GF-D8 (cell line): ENCODE results near the gene TCTN3.
"Not testable (repeated sequence)": the region's sequence is repeated elsewhere in the genome, so short reads cannot be mapped to it uniquely, and the experiment has no call there.

Experiments used
- DNase-seq: peaks from one replicate; lab custom pipeline; 2025; lab: John Stamatoyannopoulos, UW

TCTN3 gene, protein sequence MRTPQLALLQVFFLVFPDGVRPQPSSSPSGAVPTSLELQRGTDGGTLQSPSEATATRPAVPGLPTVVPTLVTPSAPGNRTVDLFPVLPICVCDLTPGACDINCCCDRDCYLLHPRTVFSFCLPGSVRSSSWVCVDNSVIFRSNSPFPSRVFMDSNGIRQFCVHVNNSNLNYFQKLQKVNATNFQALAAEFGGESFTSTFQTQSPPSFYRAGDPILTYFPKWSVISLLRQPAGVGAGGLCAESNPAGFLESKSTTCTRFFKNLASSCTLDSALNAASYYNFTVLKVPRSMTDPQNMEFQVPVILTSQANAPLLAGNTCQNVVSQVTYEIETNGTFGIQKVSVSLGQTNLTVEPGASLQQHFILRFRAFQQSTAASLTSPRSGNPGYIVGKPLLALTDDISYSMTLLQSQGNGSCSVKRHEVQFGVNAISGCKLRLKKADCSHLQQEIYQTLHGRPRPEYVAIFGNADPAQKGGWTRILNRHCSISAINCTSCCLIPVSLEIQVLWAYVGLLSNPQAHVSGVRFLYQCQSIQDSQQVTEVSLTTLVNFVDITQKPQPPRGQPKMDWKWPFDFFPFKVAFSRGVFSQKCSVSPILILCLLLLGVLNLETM

DNA sequence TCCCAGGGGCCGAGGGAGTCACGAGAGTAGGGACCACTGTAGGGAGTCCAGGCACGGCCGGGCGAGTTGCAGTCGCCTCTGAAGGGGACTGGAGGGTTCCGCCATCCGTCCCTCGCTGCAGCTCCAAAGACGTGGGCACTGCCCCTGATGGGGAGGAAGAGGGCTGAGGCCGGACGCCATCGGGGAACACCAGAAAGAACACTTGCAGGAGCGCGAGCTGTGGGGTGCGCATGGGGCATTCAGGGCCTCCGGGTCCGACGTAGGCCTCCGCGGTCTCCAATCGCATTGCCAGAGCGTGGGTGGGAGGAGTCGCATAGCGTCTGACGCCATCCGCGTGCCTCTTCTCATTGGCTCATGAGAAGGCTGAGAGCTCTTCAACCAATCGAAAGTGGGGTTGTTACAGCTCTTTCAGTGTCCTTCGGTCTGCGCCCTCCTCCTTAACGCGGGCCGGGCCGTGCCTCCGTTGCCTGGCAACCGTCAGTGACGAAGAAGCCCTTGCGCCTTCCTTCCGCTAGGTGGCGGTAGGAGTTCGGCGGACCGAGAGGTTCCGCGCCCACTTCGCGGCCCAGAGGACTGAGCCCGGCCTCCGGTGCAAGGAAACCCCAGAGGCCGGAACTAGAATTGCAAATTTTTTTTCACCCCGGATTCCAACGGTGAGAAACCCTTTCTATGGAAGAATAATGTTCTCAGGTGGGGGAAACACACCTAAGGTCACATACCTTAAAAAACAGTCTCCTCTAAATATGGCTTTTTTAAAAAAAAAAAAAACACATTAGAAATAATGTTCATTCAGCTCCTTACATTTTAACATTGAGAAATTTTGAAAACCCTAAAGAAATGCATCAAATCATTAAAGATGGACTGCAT is at the start of gene TCTN3:
Gene TCTN3, minus strand, starts transcription at position 260 of the 867 bp plus-strand sequence. Its CDS starts 28 bp downstream, at position 232.
- peak; percentile 99 for DNase-seq

DNA sequence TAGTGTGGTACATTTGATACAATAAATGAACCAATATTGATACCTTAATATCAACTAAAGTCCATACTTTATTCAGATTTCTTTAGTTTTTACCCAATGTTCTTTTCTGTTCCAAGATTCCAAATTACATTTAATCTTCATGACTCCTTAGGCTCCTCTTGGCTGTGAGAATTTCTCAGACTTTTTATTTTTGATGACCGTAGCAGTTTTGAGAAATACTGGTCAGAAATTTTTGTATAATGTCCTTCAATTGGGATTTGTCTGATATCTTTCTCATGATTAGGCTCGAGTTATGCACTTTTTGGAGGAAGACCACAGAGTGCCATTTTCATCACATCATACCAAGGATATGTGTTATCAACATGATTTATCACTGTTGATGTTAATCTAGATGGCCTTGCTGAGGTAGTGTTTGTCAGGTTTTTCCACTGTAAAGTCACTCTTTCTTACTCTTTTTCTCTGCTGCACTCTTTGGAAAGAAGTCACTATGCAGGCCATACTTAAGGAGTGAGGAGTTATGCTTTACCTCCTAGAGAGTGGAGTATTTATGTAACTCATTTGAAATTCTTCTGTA is 49.3 kb upstream of the TCTN3 start:
- DNase-seq = no peak

DNA sequence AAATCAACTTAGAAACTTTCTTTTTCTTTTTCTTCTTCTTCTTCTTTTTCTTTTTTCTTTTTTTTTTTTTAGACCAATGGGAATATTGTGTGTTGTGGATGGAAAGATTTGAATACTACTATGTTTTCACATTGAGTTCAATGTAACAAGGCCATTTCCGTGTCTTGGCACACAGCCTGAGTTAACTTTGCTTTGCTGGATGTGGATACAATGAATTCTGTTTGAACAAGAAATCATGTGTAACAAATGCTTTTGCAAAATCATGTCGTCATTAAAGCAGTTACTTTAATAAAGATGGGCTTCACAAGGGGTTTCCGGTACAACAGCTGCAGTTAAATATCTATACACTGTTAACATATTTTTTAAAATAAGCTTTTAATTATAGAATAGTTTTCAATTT is 48.8 kb upstream of the TCTN3 start:
- peak; percentile 67 for DNase-seq

DNA sequence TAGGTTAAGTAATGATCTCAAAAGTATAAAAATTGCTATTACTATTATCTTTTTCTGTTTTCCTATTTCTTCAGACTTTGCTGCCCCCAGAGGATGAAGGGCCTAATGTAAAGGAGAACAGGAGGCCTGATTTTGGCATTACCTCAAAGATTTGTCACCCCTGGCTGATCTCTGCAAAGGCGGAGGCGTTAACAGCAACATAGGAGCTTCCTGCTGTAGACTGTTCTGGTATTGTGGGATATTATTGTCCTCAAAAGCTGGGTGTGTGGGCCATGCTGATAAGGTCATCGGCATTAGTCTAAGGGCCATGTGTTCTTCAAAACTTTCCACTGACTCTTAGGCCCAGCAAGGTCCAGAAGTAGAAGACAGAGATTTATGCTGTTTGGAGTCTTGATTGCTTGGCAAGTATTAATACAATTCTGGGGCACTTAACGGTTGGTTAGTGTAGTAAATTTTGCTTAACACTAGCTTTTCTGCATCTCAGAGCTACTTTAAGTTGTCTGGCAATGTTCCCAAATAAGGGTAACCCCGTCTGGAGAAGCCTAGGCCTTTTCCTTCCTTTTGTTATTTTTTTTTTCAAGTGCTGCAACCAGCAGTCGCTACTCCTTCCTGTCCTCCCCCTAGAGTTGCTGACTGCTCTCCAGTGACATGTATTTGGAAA is 48.2 kb upstream of the TCTN3 start:
- peak; percentile 84 for DNase-seq

DNA sequence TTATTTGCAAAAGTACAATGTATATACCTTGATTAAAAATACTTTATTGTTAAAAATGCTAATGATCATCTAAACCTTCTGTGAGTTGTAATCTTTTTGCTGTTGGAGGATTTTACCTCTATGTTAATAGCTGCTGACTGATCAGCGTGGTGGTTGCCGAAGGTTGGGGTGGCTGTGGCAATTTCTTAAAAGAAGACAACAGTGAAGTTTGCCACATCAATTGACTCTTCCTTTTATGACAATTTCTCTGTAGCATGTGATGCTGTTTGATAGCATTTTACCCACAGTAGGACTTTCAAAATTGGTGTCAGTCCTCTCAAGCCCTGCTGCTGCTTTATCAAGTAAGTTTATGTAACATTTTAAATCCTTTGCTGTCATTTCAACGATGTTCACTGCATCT is 45.3 kb upstream of the TCTN3 start:
- DNase-seq = no peak

DNA sequence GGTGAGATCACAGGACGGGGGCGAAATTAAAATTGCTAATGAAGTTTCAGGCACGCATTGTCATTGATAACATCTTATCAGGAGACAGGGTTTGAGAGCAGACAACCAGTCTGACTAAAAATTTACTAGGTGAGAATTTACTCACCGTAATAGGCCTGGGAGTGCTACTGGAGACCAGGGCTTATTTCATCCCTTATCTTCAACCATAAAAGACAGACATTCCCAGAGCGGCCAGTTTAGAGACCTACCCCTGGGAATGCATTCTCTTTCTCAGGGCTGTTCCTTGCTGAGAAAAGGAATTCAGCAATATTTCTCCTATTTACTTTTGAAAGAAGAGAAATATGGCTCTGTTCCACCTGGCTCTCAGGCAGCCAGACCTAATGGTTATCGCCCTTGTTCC is 39.2 kb upstream of the TCTN3 start:
- not testable (repeated sequence) for DNase-seq

DNA sequence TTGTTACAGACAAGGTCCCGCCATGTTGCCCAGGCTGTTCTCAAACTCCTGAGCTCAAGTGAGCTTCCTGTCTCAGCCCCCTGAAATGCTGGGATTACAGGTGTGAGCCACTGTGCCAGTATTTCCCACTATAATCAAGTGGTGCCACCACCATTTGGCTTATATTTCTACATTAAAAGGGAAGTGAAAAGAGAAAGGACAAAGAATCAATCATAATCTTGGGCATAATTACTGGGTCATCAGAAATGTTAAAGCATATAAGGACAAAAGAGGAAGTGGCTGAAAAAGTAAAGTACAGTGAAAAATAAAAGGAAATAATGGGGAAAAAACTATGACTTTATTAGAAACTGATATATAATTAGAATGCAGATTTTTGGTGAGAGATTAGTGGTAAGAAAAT is 36.5 kb upstream of the TCTN3 start:
- DNase-seq = peak; percentile 7

DNA sequence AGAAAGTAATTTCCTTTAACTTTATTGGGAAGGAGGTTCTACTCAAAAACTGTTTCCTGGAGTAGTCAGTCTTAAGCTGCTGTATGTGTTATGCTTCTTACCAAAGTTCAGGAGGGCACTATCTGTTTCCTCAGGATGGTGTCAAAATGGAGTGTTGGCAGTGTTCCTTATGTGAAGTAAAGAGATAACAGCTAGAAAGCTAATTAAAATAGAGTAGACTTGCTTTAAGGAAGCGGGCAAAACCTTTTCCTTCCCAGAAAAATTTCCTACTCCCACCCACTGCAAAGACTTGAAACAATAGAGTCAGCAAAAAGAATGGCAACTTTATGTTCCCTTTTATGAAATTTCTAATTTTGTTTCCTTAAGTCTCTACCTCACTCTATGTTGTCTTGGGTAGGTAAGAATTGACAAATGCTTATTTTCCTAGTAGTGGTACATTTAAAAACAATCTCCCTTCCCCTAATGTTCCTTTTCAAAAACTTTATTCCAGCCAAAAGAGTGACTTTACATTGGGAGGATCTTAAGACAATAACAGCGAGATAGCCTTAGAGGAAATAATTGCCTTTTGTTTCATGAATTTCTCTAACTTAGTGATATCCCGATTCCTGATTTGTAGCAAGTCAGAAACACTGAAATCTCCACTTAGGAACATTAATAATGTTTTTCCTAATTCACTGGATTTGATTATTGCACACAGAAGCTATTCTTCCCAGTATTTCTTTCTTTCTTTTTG is 35.8 kb upstream of the TCTN3 start:
- peak; percentile 86 for DNase-seq

DNA sequence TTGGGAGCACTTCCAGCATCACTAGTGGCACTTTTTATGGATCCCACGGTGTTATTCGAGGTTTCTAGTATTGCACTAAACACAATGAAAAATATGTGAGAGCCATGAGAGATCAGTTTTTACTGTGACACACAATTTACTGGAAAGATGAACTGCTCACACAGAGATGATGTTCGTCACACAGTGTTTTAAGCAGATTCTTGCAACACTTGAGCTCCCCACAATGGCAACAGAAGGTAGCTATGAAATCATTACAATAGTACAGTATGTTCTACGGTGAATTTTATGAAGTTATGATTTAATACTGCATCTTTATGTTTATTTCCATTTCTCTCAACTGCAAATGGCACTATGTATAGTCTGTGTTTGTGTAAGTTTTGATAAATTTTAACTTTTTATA is 34.8 kb upstream of the TCTN3 start:
- peak; percentile 41 for DNase-seq

DNA sequence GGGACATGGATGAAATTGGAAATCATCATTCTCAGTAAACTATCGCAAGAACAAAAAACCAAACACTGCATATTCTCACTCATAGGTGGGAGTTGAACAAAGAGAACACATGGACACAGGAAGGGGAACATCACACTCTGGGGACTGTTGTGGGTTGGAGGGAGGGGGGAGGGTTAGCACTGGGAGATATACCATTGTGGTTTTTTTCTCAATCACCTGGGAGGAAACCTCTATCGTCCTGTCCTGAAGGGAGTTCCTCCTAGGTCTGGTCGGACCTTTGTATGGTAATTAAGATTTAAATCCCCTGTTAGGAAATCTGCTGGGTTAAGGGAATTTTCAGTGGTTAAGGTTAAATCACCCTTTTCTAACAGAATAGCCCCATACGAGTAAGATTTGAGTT is 28.8 kb upstream of the TCTN3 start:
- DNase-seq = not testable (repeated sequence)

DNA sequence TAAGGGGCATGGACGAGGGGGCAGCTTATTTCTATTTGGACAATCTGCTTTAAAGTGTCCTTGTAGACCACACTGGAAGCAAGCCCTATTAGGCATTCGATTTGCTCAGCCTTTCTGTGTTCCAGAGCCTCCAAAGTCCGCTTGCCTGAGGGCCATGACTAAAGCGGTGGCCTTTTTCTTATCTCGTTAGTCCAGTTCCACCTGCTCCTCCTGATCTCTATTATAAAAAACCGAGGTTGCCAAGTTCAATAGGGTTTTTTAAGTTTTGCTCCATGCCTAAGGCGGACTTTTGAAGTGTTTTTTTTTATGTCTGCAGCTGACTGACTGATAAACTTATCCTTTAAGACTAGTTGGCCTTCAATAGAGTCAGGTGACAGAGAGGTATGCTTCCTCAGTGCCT is 27.0 kb upstream of the TCTN3 start:
- DNase-seq = not testable (repeated sequence)

DNA sequence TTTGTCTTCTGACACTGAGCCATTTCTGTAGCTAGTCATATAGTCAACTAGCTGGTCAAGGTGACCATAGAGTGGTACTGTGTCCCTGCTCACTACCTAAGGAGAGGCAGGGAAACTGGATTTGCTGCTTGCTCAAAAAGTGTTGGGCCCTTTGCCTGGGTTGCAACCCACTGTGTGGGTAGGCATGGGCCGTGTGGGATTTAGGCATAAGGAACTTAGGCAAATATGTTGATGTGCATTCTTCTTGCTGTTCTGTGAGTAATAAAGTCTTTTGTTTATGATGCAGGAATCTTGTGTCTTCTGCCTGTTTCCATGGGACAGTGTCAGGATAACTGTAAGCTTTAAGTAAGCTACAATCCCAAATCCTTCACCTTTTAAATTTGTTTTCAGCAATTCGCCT is 23.1 kb upstream of the TCTN3 start:
- no peak for DNase-seq

DNA sequence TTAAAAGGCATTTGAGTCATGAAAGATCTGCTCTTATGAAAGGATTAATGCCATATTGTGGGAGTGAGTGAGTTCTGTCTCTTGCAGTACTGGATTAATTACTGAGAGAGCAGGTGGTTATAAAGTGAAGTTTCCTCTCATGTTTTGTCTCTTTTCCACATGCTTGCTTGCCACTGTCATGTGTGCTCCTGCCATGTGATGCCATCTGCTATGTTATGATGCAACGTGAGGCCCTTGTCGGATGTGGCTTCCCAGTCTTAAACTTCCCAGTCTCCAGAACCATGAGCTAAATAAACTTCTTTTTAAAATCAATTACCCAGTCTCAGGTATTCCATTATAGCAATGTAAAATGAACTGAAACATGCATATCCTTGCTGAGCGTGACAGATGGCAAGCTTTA is 22.7 kb upstream of the TCTN3 start:
- DNase-seq = no peak

DNA sequence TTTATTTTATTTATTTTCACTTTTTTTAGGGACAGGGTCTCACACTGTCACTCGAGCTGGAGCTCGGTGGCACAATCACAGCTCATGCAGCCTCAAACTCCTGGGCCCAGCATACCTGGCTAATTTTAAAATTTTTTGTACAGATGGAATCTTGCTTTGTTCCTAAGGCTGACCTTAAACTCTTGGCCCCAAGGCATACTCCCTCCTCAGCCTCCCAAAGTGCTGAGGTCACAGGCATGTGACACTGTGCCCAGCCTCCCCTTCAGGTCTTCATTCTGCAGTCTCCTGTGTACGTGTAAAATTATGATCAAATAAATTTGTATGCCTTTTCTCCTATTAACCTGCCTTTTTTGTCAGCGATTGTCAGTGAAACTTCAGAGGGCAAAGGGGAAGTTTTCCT is 17.8 kb upstream of the TCTN3 start:
- DNase-seq = no peak

DNA sequence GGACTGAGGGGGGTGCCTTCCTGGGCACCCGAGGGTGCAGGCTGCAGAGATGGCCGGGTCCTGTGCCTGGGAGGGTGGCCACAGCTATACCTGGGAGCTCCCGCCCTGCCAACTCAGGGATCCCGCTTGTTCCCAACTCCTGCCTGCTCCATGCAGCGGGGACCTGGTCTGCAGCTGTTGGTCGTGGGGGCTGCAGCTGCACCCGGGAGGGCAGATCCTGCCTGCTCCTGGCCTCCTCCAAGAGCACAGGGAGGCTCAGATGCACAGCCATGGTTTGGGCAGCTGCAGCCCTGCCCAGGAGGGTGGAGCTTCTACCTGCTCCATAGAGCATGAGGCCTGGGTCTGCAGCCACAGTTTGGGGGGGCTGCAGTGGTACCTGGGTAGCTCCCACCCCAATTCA is 13.3 kb upstream of the TCTN3 start:
- DNase-seq = no peak

DNA sequence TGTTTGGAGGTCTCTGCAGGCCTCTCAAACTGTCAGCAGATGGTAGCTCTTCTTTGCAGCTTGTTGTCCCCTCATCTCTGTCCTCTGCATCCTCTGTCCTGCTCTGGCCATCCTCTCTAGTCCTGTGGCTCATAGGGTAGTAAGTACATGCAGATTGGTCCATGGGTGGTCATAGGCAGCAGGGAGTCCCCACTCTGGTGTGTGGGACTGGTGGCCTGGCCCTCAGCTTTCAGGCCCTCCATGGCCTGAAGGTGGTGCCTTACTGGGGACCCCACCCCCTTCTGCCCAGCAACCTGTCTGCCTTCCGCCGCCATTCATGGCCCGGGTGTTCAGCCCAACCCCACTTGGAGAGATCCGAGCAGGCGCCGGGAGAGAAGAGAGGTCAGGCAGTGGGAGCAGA is 12.8 kb upstream of the TCTN3 start:
- DNase-seq = no peak

DNA sequence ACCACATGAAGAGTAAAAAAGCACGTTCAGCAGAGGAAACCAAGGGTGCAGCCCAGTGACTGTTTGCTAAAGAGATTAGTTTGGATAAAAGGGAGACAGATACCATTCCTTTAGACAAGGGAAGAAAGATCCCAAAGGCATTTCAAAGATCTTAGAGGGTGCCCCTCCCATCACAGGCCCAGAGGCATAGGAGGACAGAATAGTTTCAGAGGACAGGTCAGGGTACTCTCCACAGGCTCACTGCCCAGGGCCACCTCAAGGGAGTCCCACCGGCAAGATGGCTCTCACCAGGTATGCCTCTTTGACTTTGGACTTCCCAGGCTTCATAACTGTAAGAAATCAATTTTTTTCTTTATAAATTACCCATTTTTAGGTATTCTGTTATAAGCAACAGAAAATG is 4.7 kb upstream of the TCTN3 start:
- DNase-seq = no peak

DNA sequence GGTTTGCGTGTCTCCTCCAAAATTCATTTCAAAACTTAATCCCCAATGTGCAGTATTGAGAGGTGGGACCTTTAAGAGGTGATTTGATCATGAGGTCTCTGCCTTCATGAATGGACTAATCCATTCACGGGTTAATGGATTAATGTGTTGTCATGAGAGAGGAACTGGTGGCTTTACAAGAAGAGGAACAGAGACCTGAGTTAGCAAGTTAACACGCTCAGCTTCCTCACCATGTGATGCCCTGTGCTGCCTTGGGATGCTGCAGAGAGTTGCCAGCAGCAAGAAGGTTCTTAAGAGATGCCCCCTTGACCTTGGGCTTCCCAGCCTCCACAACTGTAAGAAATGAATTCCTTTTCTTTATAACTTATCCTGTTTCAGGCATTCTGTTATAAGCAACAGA is 3.7 kb upstream of the TCTN3 start:
- DNase-seq = no peak

DNA sequence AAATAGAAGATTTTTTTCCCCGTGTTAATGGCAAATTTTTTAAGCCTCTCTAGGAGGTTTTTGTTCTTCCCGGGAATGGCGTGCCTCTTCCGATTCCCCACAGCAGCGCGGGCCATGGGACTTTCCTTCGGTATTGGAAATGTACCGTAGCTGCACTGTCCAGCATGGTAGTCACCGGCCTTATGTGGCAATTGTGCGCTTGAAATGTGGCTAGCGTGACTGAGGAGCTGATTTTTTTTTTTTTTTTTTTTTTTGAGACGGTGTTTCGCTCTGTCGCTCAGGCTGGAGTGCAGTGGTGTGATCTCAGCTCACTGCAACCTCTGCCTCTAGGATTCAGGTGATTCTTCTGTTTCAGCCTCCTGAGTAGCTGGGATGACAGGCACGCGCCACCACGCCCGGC is 938 bp upstream of the TCTN3 start:
- DNase-seq = no peak

DNA sequence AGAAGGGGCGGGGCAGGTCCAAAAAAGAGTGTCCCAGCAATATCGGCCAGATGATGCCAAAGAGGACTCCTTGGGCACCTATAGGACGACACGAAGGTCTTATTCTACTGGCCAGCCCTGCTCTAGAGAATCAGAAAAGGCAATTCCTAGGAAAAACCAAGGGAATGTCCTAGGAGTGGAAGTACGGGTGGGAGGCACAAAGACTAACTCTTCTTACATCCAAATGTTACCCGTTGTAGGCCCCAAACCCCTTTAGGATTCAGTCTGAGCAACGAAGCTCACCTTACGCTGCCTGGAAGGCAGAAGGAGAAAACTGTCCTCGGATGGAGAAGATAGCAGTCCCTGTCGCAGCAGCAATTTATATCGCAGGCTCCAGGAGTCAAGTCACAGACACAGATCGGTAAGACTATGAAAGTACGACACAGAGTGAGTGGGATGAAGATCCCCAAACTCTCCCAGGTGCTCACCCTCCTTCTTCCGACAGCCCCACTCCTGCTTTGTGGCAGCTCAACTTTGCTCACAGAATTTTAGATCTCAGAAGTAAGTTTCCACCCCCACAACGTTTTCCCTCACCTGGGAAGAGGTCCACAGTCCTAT is 558 bp downstream of the TCTN3 start:
- no peak for DNase-seq

DNA sequence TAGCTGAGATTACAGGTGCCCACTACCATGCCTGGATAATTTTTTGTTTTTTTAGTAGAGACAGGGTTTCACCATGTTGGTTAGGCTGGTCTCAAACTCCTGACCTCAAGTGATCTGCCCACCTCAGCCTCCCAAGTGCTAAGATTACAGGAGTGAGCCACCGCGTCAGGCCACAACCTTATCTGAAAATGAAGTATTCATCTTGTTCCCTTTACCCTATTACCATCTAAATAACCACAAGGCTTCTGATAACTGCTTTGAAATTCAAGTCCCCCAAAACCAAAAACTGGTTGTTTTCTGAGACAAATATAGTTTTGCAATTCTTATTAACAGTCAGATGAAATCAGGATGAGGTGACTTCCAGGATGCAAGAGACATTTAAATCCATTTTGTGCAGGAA is 2.4 kb downstream of the TCTN3 start:
- no peak for DNase-seq
